RWPE2 (cell line): Measurements from ENCODE around the gene NECAB2.

Experiments used
- ATAC-seq: fragments of 200-7000 bp; cut with Tn5 transposase; 3 replicates; pipeline ENCODE4 v1.9.1; 2021; ENCODE audit warnings: low read depth
- DNase-seq: peaks from one replicate; pipeline ENCODE4 v3.0.0-alpha.2; 2020; ENCODE audit warnings: low spot score
- H3K27ac ChIP-seq: fragments of 450-650 bp; 2 replicates; pipeline ENCODE4 v1.5.1; 2017; ENCODE audit warnings: mild to moderate bottlenecking; ENCODE audit not compliant: poor library complexity, severe bottlenecking
- H3K27me3 ChIP-seq: fragments of 250-450 bp; sonication (Bioruptor Pico); 2 replicates; pipeline ENCODE4 v1.5.1; 2021; ENCODE audit warnings: mild to moderate bottlenecking, moderate library complexity; ENCODE audit not compliant: insufficient read depth, poor library complexity, severe bottlenecking
- H3K36me3 ChIP-seq: fragments of 250-450 bp; sonication (Bioruptor Pico); 2 replicates; pipeline ENCODE4 v1.5.1; 2020; ENCODE audit warnings: low read depth, mild to moderate bottlenecking, moderate library complexity
- H3K4me1 ChIP-seq: fragments of 250-450 bp; sonication (Bioruptor Pico); 2 replicates; pipeline ENCODE4 v1.5.1; 2021; ENCODE audit warnings: mild to moderate bottlenecking, moderate library complexity; ENCODE audit not compliant: insufficient read depth, poor library complexity, severe bottlenecking
- H3K4me3 ChIP-seq: fragments of 250-450 bp; sonication (Bioruptor Pico); 2 replicates; pipeline ENCODE4 v1.5.1; 2021; ENCODE audit warnings: mild to moderate bottlenecking, moderate library complexity; ENCODE audit not compliant: severe bottlenecking
- H3K9me3 ChIP-seq: fragments of 250-450 bp; sonication (Bioruptor Pico); 2 replicates; pipeline ENCODE4 v1.5.1; 2021; ENCODE audit warnings: mild to moderate bottlenecking, moderate library complexity; ENCODE audit not compliant: severe bottlenecking
- TF ChIP-seq, protein P1 (sequence below): fragments of 450-650 bp; IDR thresholded peaks from one replicate; pipeline ENCODE4 v1.5.1; 2017; ENCODE audit warnings: mild to moderate bottlenecking, moderate library complexity; ENCODE audit not compliant: poor library complexity, severe bottlenecking

The NECAB2 gene

DNA sequence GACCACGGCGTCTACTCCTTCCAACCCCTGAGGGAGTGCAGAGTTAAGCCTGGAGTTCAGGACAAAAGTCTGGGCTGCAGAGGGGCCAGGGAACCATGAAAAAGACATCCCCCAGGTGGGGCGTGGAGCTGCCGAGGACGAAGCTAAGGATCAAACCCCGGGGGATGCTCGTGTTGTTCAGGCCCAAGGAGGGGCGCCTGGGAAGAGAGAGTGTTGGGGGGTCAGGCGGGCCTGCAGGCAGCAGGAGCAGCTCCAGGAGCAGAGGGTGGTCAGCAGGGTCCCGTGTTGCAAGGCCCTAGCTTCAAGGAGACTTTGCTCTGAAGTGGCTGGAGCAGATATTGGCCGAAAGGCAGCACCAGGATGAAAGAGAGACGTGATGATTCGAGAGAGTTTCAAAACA lies 26.7 kb downstream of the NECAB2 start:
- DNase-seq (no peak), ATAC-seq (no peak)
- peaks cover 2% of the 10 kb centered on the region for H3K27me3 ChIP-seq
- H3K4me3 ChIP-seq = no peak overlapping the region
- H3K27ac ChIP-seq = no peak overlapping the region
- no peaks in the 10 kb centered on the region for H3K9me3 ChIP-seq
- H3K4me1 ChIP-seq = peaks cover 7% of the 10 kb centered on the region
- TF ChIP-seq, protein P1, sequence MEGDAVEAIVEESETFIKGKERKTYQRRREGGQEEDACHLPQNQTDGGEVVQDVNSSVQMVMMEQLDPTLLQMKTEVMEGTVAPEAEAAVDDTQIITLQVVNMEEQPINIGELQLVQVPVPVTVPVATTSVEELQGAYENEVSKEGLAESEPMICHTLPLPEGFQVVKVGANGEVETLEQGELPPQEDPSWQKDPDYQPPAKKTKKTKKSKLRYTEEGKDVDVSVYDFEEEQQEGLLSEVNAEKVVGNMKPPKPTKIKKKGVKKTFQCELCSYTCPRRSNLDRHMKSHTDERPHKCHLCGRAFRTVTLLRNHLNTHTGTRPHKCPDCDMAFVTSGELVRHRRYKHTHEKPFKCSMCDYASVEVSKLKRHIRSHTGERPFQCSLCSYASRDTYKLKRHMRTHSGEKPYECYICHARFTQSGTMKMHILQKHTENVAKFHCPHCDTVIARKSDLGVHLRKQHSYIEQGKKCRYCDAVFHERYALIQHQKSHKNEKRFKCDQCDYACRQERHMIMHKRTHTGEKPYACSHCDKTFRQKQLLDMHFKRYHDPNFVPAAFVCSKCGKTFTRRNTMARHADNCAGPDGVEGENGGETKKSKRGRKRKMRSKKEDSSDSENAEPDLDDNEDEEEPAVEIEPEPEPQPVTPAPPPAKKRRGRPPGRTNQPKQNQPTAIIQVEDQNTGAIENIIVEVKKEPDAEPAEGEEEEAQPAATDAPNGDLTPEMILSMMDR = no peak
- no peaks in the 10 kb centered on the region for H3K36me3 ChIP-seq

- H3K4me3 ChIP-seq = no peak overlapping the region
- H3K27me3 ChIP-seq = no peaks in the 10 kb centered on the region
- TF ChIP-seq, protein P1 = no peak
- DNase-seq (no peak), ATAC-seq (0 out of 3 replicates have a peak, but pooled peaks have one; percentile 24)
- H3K36me3 ChIP-seq = no peaks in the 10 kb centered on the region
- H3K27ac ChIP-seq = no peak overlapping the region
- no peaks in the 10 kb centered on the region for H3K9me3 ChIP-seq
- peaks cover 7% of the 10 kb centered on the region for H3K4me1 ChIP-seq
Observed at GRCh38 chr16:83995754-83996153, 27.7 kb downstream of the NECAB2 start.

- Histone ChIP-seq H3K4me1 (peaks cover 7% of the 10 kb centered on the region), H3K36me3 (no peaks in the 10 kb centered on the region), H3K9me3 (no peaks in the 10 kb centered on the region), H3K27me3 (no peaks in the 10 kb centered on the region), H3K27ac (no peak overlapping the region), H3K4me3 (no peak overlapping the region)
- TF ChIP-seq, protein P1 = no peak
- no peak for ATAC-seq
- DNase-seq = no peak
Observed at GRCh38 chr16:83996481-83997252, 28.6 kb downstream of the NECAB2 start.

DNA sequence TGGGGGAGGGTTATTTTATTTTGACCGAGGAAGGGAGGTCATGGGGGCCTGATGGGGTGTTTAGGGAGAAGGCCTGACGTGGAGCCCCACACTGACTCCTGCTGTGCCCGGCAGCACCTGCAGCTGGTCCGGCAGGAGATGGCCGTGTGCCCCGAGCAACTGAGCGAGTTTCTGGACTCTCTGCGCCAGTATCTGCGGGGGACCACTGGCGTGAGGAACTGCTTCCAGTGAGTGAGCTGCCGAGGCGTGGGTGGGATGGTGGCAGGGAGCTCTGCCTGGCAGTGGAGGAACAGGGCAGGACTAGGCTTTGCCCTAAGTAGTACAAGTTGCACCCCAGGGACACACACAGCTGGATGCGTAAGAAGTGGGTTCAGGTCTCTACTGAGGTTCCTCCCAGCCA lies 30.0 kb downstream of the NECAB2 start:
- H3K4me1 ChIP-seq = peaks cover 7% of the 10 kb centered on the region
- H3K36me3 ChIP-seq = no peaks in the 10 kb centered on the region
- no peak overlapping the region for H3K27ac ChIP-seq
- no peaks in the 10 kb centered on the region for H3K27me3 ChIP-seq
- H3K9me3 ChIP-seq = no peaks in the 10 kb centered on the region
- no peak for DNase-seq
- TF ChIP-seq, protein P1 = no peak
- no peak for ATAC-seq
- no peak overlapping the region for H3K4me3 ChIP-seq

DNA sequence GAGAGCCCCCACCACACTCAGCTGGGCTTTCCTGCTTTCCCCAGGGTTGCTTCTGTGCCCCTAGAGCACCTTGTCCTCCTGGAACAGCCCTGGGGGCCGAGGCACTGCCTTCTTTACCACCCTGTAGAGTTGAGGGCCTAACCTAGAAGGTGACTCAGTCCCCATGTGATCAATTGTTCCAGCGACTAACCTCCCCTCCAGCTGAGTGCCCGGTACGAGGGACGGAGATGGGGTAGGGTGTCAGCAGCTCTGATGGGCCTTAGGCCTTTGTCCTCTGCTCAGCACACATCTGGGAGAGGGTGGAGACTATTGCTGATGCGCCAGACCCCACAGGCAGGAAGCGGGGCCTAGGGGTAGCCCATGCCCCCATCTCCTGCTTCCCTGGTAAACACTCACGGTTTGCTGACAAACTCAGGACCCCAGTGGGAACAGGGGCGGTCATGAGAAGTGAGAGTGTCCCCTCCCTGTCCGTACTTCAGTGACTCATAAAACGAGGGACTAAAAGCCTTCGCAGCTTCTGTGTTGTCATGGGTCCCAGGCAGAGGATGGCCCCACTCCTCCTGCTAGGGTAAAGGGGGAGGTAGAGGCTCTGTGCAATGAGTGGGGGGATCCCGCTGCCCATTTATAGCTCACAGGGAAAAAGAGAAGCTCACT lies 33.1 kb downstream of the NECAB2 start:
- TF ChIP-seq, protein P1 = no peak
- H3K36me3 ChIP-seq = no peaks in the 10 kb centered on the region
- H3K4me3 ChIP-seq = no peak overlapping the region
- H3K9me3 ChIP-seq = no peaks in the 10 kb centered on the region
- ATAC-seq (no peak), DNase-seq (no peak)
- no peaks in the 10 kb centered on the region for H3K4me1 ChIP-seq
- no peaks in the 10 kb centered on the region for H3K27me3 ChIP-seq
- no peak overlapping the region for H3K27ac ChIP-seq
